Esophagus muscularis mucosa (tissue), 4 donors: ENCODE results near the gene HEATR5B. TPM values are rescaled to one million over a fixed set of nuclear protein-coding genes. Genes with fewer than 3 reads are reported as not detected.

Source experiments
- DNase-seq: peaks from one replicate; pipeline ENCODE4 v3.0.0-alpha.2; 2017; ENCODE audit errors: extremely low spot score
- H3K27ac ChIP-seq, 4 donors: fragments of 200-600 bp; sonication (generic); replicated peaks in 1 of 4; 1 replicate in 3 of 4; 2 replicates in 1 of 4; pipeline ENCODE4 v1.5.1; 2016 to 2019; ENCODE audit warnings: mild to moderate bottlenecking in 1 of 4
- H3K27me3 ChIP-seq, 4 donors: fragments of 200-600 bp; sonication (generic); one replicate each; pipeline versions ENCODE4 v1.5.1 to v1.6.0; 2016 to 2019
- H3K36me3 ChIP-seq, 4 donors: fragments of 200-600 bp; sonication (generic); one replicate each; pipeline ENCODE4 v1.5.1; 2016 to 2019
- H3K4me1 ChIP-seq, 4 donors: fragments of 200-600 bp; sonication (generic); one replicate each; pipeline ENCODE4 v1.5.1; 2016 to 2019
- H3K4me3 ChIP-seq, 4 donors: fragments of 200-600 bp; sonication (generic); 1 replicate in 2 of 4; 2 replicates in 2 of 4; pipeline ENCODE4 v1.5.1; 2016 to 2019; ENCODE audit warnings: mild to moderate bottlenecking in 4 of 4, moderate library complexity in 1 of 4
- H3K9me3 ChIP-seq, 4 donors: fragments of 200-600 bp; sonication (generic); 1 replicate in 3 of 4; 2 replicates in 1 of 4; pipeline ENCODE4 v1.5.1; 2016 to 2019
- EP300 ChIP-seq: sonication (generic); formaldehyde crosslinking; IDR thresholded peaks from one replicate; pipeline ENCODE4 v1.6.1; 2017; ENCODE audit warnings: antibody characterized with exemption
- POLR2A ChIP-seq: fragments of 450-650 bp; IDR thresholded peaks from one replicate; pipeline ENCODE4 v1.6.1; 2017; ENCODE audit warnings: antibody characterized with exemption, moderate library complexity, mild to moderate bottlenecking, low read depth
- POLR2AphosphoS5 ChIP-seq, 2 donors: sonication (generic); formaldehyde crosslinking; IDR thresholded peaks; one replicate each; pipeline ENCODE4 v1.6.1; 2017; ENCODE audit warnings: antibody characterized with exemption in 2 of 2
- WGBS: methylation state at CpG from one replicate; pipeline ENCODE4 v1.1.5; 2018; 5-methylcytosine and 5-hydroxymethylcytosine counted together
- intact Hi-C: fragments of 100-400 bp; cut with DNase I; formaldehyde crosslinking; loops from one replicate; pipeline ENCODE4 v1.15.1; 2023
- total RNA-seq, 4 donors: library from RNA; depleted of rRNA; stranded (reverse); fragments of >200 nt; gene quantifications; one replicate each; pipeline versions ENCODE4 v1.1.0 to v1.2.1, GENCODE V29; 2016
- TF ChIP-seq, protein P1 (sequence below), 3 experiments: fragments of 200-600 bp in 2 of 3; fragments of 450-650 bp in 1 of 3; sonication (generic) in 2 of 3; IDR thresholded peaks; one replicate each; pipeline ENCODE4 v1.5.1; 2017 to 2019; ENCODE audit warnings: antibody characterized with exemption in 3 of 3, mild to moderate bottlenecking in 2 of 3, moderate library complexity in 1 of 3

HEATR5B gene
- total RNA-seq = 10 to 100 TPM; 14.6 to 21.2 (median 16.7) TPM

DNA sequence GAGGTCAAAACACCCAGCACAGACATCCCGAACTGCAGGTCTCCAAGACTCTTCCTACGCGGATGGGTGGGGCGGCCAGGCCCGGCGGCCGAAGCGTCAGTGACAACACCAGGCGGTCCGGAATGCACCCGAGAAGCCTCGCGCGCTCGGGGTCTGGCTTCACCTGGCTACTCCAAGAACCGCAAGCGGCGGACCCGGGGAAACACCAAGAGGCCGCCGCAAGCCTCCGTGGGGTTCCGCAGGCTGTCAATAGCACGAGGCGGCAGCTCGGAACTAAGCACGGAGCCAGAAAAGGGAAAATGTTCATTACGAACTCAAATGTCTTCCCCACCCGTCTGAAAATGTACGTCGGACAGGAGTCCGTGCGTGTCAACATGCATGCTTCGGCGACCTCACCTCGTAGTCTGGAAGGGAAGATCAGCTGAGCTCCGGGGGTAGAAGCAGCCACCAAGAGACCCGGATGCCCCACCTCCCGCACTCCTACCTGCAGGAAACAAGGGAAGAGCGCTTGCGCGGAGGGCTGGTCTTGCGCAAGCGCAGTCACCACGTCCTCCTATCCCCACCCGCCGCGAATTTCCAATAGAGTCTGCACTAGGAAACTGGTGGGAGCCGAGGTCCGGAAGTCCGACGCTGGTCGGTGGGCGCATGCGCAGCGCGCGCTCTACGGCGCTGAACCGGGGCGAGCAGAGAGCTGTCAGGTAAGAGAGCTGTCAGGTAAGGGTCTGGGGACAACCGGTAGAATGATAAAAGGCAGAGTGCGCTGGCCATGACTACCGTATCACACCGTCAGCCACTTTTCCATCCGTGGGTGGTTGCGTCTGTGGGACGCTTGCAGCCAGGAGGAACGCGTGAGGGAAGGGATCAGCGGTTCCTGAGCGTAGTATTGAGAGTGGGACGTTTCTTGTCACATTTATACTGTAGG, at the start of gene HEATR5B, which contains the start of gene GPATCH11:
Gene HEATR5B, minus strand, starts transcription at position 500 of the 922 bp plus-strand sequence. CDS start 958 bp downstream, outside the sequence.
Gene GPATCH11, plus strand, starts transcription at position 646 of the 922 bp plus-strand sequence. CDS start 3,864 bp downstream, outside the sequence.
- no peaks in the 10 kb centered on the region for H3K27me3 ChIP-seq
- DNase-seq = peak; percentile 99
- H3K4me3 ChIP-seq = peak within 1 kb of the TSS; percentile 72 to 90 (median 74)
- peaks cover 32 to 46% (median 40%) of the 10 kb centered on the region in 4 donors for H3K4me1 ChIP-seq
- H3K36me3 ChIP-seq = peaks cover 0 to 38% (median 14%) of the 10 kb centered on the region in 4 donors
- WGBS = under 1% methylated on average over 31 of the region's 74 CpGs
- TF ChIP-seq POLR2AphosphoS5 (IDR thresholded peaks at IDR 0.05) (peak; percentile 85 to 88), POLR2A (no peak), EP300 (no peak)
- TF ChIP-seq, protein P1, sequence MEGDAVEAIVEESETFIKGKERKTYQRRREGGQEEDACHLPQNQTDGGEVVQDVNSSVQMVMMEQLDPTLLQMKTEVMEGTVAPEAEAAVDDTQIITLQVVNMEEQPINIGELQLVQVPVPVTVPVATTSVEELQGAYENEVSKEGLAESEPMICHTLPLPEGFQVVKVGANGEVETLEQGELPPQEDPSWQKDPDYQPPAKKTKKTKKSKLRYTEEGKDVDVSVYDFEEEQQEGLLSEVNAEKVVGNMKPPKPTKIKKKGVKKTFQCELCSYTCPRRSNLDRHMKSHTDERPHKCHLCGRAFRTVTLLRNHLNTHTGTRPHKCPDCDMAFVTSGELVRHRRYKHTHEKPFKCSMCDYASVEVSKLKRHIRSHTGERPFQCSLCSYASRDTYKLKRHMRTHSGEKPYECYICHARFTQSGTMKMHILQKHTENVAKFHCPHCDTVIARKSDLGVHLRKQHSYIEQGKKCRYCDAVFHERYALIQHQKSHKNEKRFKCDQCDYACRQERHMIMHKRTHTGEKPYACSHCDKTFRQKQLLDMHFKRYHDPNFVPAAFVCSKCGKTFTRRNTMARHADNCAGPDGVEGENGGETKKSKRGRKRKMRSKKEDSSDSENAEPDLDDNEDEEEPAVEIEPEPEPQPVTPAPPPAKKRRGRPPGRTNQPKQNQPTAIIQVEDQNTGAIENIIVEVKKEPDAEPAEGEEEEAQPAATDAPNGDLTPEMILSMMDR (IDR thresholded peaks at IDR 0.05) = peak in 1 of 3 experiments; percentile 19
- intact Hi-C loops = no loop called here
- H3K27ac ChIP-seq = peak within 1 kb of the TSS; percentile 78 to 83 (median 80)
- no peaks in the 10 kb centered on the region for H3K9me3 ChIP-seq

DNA sequence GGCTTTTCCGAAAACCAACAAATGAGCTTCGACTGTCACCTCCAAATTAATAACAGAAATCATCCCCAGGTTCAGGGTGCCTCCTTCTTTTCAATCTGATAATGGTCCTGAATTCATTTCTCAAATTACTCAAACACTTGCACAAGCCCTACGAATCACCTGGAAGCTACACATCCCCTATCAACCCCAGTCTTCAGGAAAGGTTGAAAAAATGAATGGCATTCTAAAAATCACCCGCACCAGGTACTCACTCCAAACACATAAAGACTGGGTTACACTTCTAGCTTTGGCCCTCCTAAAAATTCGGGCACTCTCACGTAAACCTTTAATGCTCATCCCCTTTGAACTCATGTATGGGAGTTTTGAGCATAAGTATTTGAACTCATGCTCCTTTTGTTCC, 48.7 kb upstream of the HEATR5B start:
- WGBS = 95% methylated on average over 6 of the region's 6 CpGs
- H3K27ac ChIP-seq = no peak overlapping the region
- no peak overlapping the region for H3K4me3 ChIP-seq
- TF ChIP-seq, protein P1 (IDR thresholded peaks at IDR 0.05) = no peak
- TF ChIP-seq POLR2A (no peak), POLR2AphosphoS5 (IDR thresholded peaks at IDR 0.05) (no peak), EP300 (no peak)
- H3K36me3 ChIP-seq = peaks cover 26 to 99% (median 79%) of the 10 kb centered on the region in 4 donors
- intact Hi-C loops = no loop called here
- no peak for DNase-seq
- H3K4me1 ChIP-seq = no peaks in the 10 kb centered on the region
- no peaks in the 10 kb centered on the region for H3K9me3 ChIP-seq
- no peaks in the 10 kb centered on the region for H3K27me3 ChIP-seq

DNA sequence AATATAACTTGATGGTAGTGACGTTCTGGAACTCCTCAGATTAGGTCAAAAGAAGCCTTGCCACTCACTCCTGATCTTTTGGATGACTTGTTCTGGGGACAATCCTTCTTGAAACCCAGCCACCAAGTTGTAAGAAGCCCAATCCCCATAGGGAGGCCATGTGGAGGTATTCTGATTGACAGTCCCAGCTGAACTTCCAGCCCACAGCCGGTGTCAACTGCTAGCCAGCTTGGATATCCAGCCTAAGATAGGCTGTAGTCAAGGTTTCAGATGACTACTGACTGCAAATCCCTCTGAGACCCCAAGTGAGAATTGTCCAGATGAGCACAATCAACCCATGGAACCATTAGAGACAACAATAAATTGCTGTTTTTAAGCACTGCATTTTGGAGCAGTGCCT, 41.2 kb upstream of the HEATR5B start:
- WGBS = 100% methylated on average over 2 of the region's 2 CpGs
- Histone ChIP-seq H3K9me3 (no peaks in the 10 kb centered on the region), H3K4me3 (no peak overlapping the region), H3K27ac (no peak overlapping the region), H3K27me3 (no peaks in the 10 kb centered on the region), H3K36me3 (peaks cover 33 to 93% (median 56%) of the 10 kb centered on the region in 4 donors), H3K4me1 (no peaks in the 10 kb centered on the region)
- intact Hi-C loops = no loop called here
- TF ChIP-seq POLR2AphosphoS5 (IDR thresholded peaks at IDR 0.05) (no peak), POLR2A (no peak), EP300 (no peak)
- TF ChIP-seq, protein P1 (IDR thresholded peaks at IDR 0.05) = no peak
- DNase-seq = no peak

DNA sequence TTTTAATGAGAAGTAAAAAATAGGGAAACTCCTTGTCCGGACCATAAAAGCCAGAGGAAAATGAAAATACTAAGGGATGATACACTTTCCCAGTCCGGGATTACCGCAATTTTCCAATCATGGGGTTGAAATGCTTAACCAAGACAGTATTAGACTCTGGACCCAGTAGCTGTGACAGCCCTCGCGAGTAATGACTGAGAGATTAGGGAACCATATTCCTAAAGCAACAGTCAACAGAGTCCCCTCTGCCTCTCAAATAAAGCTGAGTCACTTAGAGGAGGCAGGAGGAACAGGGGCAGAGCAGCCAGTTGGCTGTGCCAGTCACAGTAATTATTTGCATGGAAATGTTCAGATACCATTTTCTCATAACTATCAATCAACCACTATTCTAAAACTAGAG, 35.0 kb upstream of the HEATR5B start:
- intact Hi-C loops = no loop called here
- H3K27me3 ChIP-seq = no peaks in the 10 kb centered on the region
- TF ChIP-seq, protein P1 (IDR thresholded peaks at IDR 0.05) = no peak
- TF ChIP-seq EP300 (no peak), POLR2AphosphoS5 (IDR thresholded peaks at IDR 0.05) (no peak), POLR2A (no peak)
- no peaks in the 10 kb centered on the region for H3K9me3 ChIP-seq
- no peak for DNase-seq
- peaks cover 16 to 94% (median 61%) of the 10 kb centered on the region in 4 donors for H3K36me3 ChIP-seq
- no peak overlapping the region for H3K27ac ChIP-seq
- no peak overlapping the region for H3K4me3 ChIP-seq
- H3K4me1 ChIP-seq = no peaks in the 10 kb centered on the region
- WGBS = 94% methylated on average over 5 of the region's 5 CpGs
